AG09319 (cell line): ENCODE results near the gene SLC25A30.
"Not testable (repeated sequence)": the region's sequence is repeated elsewhere in the genome, so short reads cannot be mapped to it uniquely, and the experiment has no call there.

ENCODE experiments used
- DNase-seq: peaks from one replicate; pipeline ENCODE4 v3.0.0-alpha.2; 2010; ENCODE audit warnings: low read depth; ENCODE audit errors: extremely low read depth
- CTCF ChIP-seq: IDR thresholded peaks from 2 replicates; pipeline ENCODE4 v1.5.1; 2011; ENCODE audit warnings: low read depth, mild to moderate bottlenecking, inconsistent platforms, low read length, moderate library complexity

Gene SLC25A30

DNA sequence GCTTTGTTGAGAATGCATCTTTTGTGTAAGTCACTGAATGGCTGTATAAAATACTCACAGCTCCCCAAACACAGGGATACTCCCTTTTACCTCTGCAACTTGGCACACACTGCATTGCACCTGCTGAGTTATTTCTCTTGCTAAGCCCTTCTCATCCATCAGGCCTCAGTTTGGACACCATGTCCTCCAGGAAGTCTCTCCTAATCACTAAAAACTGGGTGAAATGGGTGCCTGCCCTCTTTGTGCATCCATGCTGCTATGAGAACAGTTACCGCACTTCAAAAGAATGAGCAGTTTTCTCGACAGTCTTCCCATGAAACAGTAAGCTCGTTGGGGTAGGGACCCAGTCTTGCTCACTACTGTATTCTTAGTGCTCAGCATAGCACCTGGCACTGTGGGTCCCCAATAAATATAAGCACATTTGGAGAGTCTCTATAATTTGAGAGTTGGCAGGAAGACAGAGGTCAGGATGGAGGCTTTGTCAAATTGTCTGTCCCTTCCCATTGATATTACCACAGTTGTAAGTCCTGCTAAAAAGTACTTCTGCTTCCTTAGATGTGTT lies 4.6 kb upstream of the SLC25A30 start:
- no peak for DNase-seq
- TF ChIP-seq CTCF, result no peak

DNA sequence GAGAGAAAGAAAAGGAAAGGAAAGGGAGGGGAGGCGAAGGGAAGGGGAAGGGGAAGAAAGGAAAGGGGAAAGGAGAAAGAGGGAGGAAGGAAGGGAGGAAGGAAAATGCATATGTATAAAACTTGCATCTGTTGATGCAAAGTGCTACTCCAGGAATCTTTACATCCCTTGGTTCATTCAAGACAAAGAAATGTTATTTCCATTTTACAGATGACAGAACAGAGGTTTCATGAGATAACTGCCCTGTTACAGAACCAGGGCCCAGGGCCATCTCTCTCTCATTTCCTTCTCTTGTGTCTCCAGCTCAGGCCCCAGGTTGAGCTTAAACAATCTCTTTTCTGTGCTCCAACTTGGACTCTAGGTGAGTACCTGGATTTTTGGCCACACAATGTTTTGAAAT lies 1.8 kb upstream of the SLC25A30 start:
- DNase-seq, result no peak
- no peak for TF ChIP-seq CTCF

DNA sequence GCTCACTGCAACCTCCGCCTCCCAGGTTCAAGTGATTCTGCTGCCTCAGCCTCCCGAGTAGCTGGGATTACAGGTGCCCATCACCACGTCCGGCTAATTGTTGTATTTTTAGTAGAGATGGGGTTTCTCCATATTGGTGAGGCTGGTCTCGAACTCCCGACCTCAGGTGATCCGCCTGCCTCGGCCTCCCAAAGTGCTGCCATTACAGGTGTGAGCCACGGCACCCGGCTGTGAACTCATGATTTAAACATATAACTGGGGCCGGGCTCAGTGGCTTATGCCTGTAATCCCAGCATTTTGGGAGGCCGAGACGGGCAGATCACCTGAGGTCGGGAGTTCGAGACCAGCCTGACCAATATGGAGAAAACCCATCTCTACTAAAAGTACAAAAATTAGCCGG lies 1.2 kb upstream of the SLC25A30 start:
- DNase-seq, result not testable (repeated sequence)

DNA sequence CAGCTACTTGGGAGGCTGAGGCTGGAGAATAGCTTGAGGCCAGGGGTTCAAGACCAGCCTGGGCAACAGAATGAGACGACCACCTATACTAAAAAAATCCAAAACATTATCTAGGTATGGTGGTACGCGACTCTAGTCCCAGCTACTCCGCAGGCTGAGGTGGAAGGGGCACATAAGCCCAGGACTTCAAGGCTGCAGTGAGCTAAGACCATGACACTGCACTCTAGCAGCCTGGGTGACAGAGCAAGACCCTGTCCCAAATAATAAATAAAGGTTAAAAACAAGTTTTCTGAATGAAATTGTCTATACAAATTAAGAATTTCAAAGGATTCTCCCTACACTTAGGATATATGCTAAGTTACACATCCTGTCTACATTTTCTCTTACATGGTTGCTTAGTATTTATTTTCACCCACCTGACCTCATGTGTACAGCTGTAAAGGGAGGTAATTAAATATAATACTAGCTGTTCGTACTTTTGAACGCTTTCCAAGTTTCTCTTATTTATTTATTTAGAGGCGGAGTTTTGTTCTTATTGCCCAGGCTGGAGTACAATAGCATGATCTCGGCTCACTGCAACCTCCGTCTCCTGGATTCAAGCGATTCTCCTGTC lies 1.6 kb downstream of the SLC25A30 start:
- DNase-seq, result no peak
- no peak for TF ChIP-seq CTCF

GRCh38 chr13:45415112-45415511 lies 3.1 kb downstream of the SLC25A30 start:
- DNase-seq, result no peak
- no peak for TF ChIP-seq CTCF

- no peak for DNase-seq
- TF ChIP-seq CTCF, result no peak
Observed at GRCh38 chr13:45413826-45414307, 4.3 kb downstream of the SLC25A30 start.

DNA sequence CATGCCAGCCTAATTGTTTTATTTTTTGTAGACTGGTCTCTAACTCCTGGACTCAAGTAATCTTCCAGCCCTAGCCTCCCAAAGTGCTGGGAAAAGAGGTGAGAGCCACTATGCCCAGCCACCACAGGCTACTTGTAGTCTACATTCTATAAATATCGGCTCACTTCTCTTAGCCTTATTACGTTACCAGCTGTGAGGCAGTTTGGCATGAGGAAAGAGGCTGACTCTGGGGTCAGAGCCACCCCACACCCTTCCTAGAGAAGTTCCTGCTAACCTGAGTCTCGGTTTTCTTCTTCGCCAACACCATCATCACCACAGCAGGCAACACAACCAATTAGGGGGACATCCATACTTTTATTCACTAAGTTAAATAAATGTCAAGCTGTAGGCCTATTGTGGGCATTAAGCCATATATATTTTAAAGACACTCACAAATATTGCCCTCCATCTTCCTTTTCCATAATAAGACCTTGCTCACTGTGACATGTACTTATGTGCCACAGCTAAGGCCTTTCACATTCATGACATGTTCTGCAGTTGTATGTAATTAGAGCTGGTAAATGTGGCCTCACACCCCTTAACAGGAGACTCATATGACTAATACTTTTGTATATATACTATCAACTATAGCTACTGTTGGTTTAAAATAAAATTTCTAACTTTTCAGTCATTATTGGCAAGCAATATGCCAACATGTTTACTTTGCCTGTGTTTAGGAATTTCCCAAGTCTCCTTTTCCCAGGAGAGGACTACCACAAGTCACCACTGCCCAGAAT lies 5.7 kb downstream of the SLC25A30 start:
- no peak for DNase-seq
- no peak for TF ChIP-seq CTCF
